Neural crest cell (in vitro differentiated cells): Measurements from ENCODE around the gene ZNF581. TPM values are rescaled to one million over a fixed set of nuclear protein-coding genes. Genes with fewer than 3 reads are reported as not detected.

Experiments
- DNase-seq: peaks from one replicate; pipeline ENCODE4 v3.0.0; 2021; ENCODE audit warnings: low read depth, mixed read lengths, low spot score
- H3K27ac Mint-ChIP-seq: one replicate; pipeline ENCODE4 v1.8.0; 2021; ENCODE audit warnings: mild to moderate bottlenecking, mixed read lengths; ENCODE audit not compliant: unreplicated experiment
- H3K27me3 Mint-ChIP-seq: 2 replicates; pipeline ENCODE4 v1.8.0; 2021; ENCODE audit warnings: low read depth, mild to moderate bottlenecking, mixed read lengths
- H3K36me3 Mint-ChIP-seq: 2 replicates; pipeline ENCODE4 v1.8.0; 2021; ENCODE audit warnings: low read depth, mild to moderate bottlenecking, mixed read lengths
- H3K4me1 Mint-ChIP-seq: 2 replicates; pipeline ENCODE4 v1.8.0; 2021; ENCODE audit warnings: mixed read lengths
- H3K4me3 Mint-ChIP-seq: one replicate; pipeline ENCODE4 v1.8.0; 2021; ENCODE audit warnings: mild to moderate bottlenecking, mixed read lengths
- H3K9me3 Mint-ChIP-seq: 2 replicates; pipeline ENCODE4 v1.8.0; 2021; ENCODE audit warnings: mixed read lengths
- CTCF ChIP-seq: fragments of 200-600 bp; sonication (generic); conservative IDR thresholded peaks from 2 replicates; pipeline ENCODE4 v1.5.0; 2021; ENCODE audit warnings: antibody characterized with exemption, mild to moderate bottlenecking
- total RNA-seq: library from RNA; stranded (reverse); gene quantifications from 2 replicates; pipeline ENCODE4 v1.2.1, GENCODE V29; 2021

Gene ZNF581
- total RNA-seq, 1 donor from 2014 or later = 40.8 TPM

GRCh38 chr19:55613396-55613795 is 30.1 kb upstream of the ZNF581 start:
- peaks cover 20% of the 10 kb centered on the region for H3K36me3 Mint-ChIP-seq
- H3K27me3 Mint-ChIP-seq = no peaks in the 10 kb centered on the region
- no peak for DNase-seq
- peak overlapping the region; percentile 19 for H3K4me3 Mint-ChIP-seq
- peaks cover 13% of the 10 kb centered on the region for H3K4me1 Mint-ChIP-seq
- no peaks in the 10 kb centered on the region for H3K9me3 Mint-ChIP-seq
- H3K27ac Mint-ChIP-seq = no peak overlapping the region
- TF ChIP-seq CTCF = no peak

- Mint-ChIP-seq H3K27ac (no peak overlapping the region), H3K9me3 (no peaks in the 10 kb centered on the region), H3K4me1 (peaks cover 8% of the 10 kb centered on the region), H3K27me3 (no peaks in the 10 kb centered on the region), H3K4me3 (no peak overlapping the region), H3K36me3 (peaks cover 20% of the 10 kb centered on the region)
- DNase-seq = no peak
- no peak for TF ChIP-seq CTCF
Measured at GRCh38 chr19:55613930-55614710, 29.3 kb upstream of the ZNF581 start.

- no peaks in the 10 kb centered on the region for H3K27me3 Mint-ChIP-seq
- peaks cover 15% of the 10 kb centered on the region for H3K36me3 Mint-ChIP-seq
- no peak overlapping the region for H3K4me3 Mint-ChIP-seq
- no peaks in the 10 kb centered on the region for H3K9me3 Mint-ChIP-seq
- H3K27ac Mint-ChIP-seq = no peak overlapping the region
- no peak for TF ChIP-seq CTCF
- no peak for DNase-seq
- H3K4me1 Mint-ChIP-seq = peaks cover 4% of the 10 kb centered on the region
Measured at GRCh38 chr19:55614711-55615542, 28.5 kb upstream of the ZNF581 start.

GRCh38 chr19:55615543-55616394 is 27.7 kb upstream of the ZNF581 start:
- no peaks in the 10 kb centered on the region for H3K9me3 Mint-ChIP-seq
- DNase-seq = no peak
- no peak for TF ChIP-seq CTCF
- peaks cover 4% of the 10 kb centered on the region for H3K4me1 Mint-ChIP-seq
- H3K27me3 Mint-ChIP-seq = no peaks in the 10 kb centered on the region
- H3K36me3 Mint-ChIP-seq = peaks cover 16% of the 10 kb centered on the region
- H3K4me3 Mint-ChIP-seq = no peak overlapping the region
- H3K27ac Mint-ChIP-seq = no peak overlapping the region

GRCh38 chr19:55616395-55616875 is 27.0 kb upstream of the ZNF581 start:
- peaks cover 4% of the 10 kb centered on the region for H3K4me1 Mint-ChIP-seq
- peaks cover 16% of the 10 kb centered on the region for H3K36me3 Mint-ChIP-seq
- TF ChIP-seq CTCF = no peak
- no peak for DNase-seq
- H3K4me3 Mint-ChIP-seq = no peak overlapping the region
- no peaks in the 10 kb centered on the region for H3K9me3 Mint-ChIP-seq
- H3K27me3 Mint-ChIP-seq = no peaks in the 10 kb centered on the region
- no peak overlapping the region for H3K27ac Mint-ChIP-seq
